NCI-H1694 treated with DMSO at 0.1 percent for 48 hours (cell line): ENCODE results near the gene SMIM34.
"Not testable (repeated sequence)": the region's sequence is repeated elsewhere in the genome, so short reads cannot be mapped to it uniquely, and the experiment has no call there.

ENCODE experiments used
- DNase-seq: peaks from one replicate; lab custom pipeline; 2025; lab: John Stamatoyannopoulos, UW

The SMIM34 gene, protein sequence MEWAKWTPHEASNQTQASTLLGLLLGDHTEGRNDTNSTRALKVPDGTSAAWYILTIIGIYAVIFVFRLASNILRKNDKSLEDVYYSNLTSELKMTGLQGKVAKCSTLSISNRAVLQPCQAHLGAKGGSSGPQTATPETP

DNA sequence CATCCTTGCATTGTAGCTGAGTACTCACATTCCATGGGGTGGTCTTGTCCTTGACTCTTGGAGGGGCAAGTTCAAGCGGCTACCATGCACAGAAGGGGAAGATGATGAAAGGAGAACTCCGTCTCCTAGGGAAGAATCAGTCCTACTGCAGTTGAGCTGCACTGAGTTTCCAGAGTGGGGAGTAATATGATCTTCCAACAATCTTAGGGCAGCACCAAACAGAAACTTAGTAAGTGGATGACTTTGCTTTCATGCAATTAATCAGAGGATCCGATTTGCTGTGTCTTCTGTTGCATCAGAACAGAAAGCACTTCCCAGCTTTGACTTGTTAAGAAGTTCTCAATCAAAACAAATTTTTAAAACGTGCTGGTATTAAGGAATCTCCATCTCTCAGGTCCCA, at the start of gene SMIM34:
TSS of gene SMIM34 (minus strand) at position 147 of the 400 bp plus-strand sequence. CDS start at position 35, 112 bp downstream.
- not testable (repeated sequence) for DNase-seq

- DNase-seq: not testable (repeated sequence)
Measured at GRCh38 chr21:34467333-34467732, 43.6 kb upstream of the SMIM34 start.

DNA sequence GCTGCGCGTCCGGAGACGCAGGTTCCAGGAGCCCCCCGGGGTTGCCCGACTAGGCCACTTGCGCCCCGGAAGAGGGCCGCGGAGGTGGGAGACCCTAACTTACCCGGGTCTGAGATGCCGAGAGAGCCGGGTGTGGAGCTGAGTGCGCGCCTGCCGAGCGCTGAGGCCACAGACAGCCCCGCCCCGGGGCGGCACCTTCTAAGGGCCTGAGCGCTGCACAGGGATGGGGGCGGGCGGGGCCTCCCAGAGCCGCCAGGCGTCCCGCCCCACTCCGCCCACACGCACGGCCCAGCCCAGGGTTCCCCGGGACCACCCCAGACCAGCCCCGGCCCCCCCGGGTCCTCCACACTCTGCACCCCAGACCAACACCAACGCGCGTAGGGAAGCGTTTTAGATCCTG, 35.7 kb upstream of the SMIM34 start:
- DNase-seq: not testable (repeated sequence)

DNA sequence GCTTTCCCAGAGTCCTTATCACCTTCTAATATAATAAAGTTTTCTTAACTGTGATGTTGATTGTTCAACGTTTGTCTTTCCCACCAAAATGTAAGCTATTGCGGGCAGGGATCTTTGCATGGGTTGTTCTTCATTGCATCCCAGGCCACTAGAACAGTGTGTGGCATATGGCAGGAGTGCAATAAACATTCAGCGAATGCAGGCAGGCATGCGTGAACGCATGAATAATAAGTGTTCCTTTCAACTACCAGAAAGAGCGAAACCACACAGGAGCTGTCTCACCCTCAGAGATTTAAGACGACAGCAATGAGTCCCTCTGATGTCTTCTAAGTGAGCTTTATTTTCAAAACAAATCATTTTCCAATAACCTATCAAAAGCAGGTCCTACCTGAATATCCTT, 34.5 kb upstream of the SMIM34 start:
- DNase-seq: not testable (repeated sequence)

DNA sequence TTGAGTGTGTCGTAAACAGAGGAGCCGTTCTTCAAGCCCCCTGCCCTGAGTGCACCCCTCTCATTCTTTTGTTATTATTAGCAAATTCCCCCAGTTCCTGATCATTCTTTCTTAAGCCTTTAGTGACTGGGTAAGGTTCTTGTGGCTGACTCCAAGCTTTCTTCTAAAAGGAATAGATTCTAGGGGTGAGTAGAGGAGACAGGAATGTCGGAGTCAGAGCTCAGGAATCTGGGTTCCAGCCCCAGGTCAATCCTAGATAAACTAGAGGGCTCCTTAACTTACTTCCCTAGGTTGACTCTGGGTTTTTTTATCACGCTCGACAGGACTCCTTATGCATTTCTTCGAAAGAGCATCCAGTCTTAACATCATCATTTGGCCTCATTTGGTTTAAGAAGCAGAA, 32.4 kb upstream of the SMIM34 start:
- not testable (repeated sequence) for DNase-seq

DNA sequence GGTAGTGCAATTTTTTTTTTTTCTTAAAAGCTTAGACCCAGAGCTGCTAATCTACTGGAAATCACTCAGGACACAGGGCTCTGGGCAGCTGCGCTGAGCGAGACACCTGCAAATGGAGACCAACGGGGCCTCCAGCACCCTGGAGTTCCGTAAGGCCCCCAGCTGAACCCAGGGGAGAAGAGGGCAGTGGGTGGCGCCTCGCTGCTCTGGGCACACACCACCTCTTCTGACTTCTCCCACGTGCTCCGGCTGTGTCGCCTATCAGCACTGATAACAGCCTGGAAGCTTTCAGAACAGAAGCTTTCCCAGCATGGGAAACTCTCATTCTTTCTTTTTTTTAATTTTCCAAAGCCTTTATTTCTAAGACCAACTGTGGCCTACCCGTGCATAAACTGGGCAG, 31.9 kb upstream of the SMIM34 start:
- not testable (repeated sequence) for DNase-seq

DNA sequence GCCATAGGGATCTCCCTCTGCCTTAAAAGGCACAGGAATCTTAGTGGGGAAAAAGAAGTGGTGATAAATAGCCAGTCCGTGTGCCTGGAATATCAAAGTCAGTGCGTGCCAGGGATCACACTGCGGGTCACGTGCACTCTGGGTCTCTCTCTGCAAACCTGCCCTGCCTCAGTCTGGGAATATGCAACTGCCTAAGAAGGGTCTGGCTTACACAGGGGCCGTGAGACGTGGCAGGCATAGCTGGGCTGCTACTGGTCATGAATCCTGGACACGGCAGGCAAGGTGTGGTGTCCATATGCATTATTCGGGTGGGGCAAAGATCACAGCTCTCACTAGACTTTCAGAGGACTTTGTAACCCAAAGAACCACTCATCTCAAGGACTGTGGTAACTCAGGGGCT, 23.3 kb upstream of the SMIM34 start:
- DNase-seq: not testable (repeated sequence)

GRCh38 chr21:34443486-34443885, 19.7 kb upstream of the SMIM34 start:
- not testable (repeated sequence) for DNase-seq

DNA sequence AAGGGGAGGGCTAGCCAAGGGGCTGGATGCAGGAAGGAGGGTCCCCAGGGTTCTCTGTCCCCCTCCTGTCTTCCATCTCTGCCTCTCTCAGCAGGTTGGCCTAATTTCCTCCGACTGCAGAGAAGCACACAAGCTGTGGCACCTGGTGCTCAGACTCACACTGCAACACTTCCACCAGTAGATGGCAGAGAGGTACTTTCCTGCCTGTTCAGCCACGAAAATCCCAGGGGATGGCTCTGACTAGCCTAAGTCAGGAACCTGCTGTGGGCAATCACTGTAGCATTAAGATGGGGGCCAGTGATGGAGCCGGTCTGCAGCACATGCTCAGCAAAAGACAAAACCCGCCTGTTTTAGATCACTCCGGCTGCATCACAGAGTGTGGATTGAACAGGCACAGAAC, 6.0 kb upstream of the SMIM34 start:
- DNase-seq: not testable (repeated sequence)

GRCh38 chr21:34428441-34428840, 4.7 kb upstream of the SMIM34 start:
- DNase-seq: not testable (repeated sequence)

DNA sequence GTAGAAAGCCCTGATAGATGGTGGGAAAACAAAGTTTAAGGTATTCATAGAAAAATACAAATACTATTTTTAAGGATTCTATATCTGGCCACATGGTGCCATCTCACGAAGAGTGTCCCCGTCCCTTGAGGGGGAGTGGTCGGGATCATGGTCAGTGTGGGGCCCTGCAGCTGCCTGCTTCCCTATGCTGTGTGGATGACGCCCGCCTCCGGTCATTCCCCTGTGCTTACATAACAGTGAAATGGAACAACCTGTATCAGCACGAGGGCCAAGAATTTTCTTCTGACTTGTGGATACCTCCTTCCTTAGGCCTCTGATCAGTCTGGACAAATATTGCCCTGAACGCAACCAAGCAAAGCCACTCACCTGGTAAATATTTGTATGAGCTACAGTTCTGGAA, 3.6 kb upstream of the SMIM34 start:
- not testable (repeated sequence) for DNase-seq

GRCh38 chr21:34417448-34418077, 6.2 kb downstream of the SMIM34 start:
- DNase-seq: not testable (repeated sequence)

GRCh38 chr21:34407294-34407693, 16.5 kb downstream of the SMIM34 start:
- DNase-seq: not testable (repeated sequence)

DNA sequence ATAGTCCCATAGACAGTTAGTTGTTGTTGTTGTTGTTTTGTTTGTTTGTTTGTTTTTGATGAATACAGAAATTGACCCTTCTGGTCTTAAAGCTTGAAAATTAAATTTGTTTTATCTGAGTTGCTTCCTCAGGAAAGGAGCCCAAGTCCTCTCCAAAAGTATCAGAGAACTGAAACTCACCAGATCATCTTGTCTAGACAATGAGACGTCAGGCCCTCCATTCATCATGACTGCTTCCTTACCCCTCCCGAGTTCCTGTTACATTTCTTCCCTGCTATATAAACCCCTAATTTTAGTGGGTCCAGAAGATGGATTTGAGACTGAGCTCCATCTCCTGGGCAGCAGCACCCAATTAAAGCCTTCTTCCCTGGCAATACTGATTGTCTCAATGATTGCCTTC, 17.1 kb downstream of the SMIM34 start:
- not testable (repeated sequence) for DNase-seq

GRCh38 chr21:34406102-34406501, 17.6 kb downstream of the SMIM34 start:
- not testable (repeated sequence) for DNase-seq

DNA sequence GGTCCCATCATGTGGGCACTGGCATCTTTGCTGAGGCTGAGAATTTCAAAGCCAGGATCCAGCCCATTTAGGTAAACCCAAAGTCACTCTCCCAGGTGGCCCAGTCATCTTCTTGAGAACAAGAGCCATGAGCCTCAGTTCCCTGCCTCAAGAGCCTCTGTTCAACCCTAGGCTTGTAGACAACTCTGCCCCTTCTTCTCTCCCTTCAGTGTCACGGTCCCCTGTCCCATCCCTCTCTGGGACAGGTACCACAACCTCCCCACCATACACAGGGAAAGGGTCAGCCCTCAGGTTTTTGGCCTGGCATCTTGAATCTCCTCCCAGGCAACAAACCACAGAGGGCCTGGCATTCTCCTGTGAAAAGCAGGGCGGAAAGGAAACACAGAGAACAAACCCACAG, 18.1 kb downstream of the SMIM34 start:
- DNase-seq: not testable (repeated sequence)

DNA sequence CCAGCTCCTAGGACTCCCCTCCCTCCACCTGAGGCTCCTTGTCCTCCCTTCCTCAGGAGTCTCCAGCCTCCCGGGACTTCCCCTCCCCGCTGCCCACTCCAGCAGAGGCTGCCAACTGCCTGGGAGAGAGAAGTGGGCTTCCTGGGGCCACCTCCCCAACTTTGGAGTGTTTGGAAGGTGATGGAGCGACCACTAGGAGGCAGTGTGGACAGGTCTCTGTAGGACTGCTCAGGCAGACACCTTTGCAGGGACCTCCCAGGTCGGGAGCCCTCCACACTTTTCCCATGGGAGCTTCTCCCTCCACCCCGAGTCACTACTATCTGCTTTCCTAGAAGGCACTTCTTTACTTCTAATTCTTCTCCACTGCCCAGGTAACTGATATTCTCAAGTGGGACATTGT, 19.0 kb downstream of the SMIM34 start:
- not testable (repeated sequence) for DNase-seq

GRCh38 chr21:34400522-34400921, 23.2 kb downstream of the SMIM34 start:
- not testable (repeated sequence) for DNase-seq

DNA sequence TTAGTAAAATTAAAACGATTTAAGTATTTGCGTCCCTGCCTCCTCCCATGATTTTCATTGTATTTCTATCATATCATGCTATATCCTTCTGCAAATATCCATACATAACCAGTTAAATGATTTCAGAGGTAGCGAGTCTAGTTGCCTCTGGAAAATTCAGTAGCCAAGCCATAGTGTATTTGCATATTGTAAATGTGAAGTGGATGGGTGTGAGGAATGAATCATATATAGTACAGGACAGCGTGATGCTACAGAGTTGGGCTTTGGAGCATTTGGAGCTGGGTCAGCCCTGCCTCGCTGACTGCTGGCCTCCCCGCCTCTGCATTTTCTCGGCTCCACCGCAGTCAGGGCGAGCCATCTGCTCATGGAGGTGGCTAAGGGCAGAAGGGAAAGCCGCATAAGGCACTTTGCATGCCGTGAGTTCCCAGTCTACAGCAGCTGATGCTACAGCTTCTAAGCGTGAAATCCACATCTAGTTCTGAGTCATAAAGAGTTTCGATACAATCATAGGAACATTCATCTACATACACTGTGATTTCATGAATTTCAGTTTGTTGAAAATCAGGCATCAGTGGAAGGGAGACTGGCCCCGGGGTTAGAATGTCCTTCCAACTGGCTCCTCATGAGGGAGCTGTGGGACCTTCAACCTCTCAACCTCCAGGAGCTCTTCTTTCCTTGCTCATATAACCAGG, 39.9 kb downstream of the SMIM34 start:
- not testable (repeated sequence) for DNase-seq

DNA sequence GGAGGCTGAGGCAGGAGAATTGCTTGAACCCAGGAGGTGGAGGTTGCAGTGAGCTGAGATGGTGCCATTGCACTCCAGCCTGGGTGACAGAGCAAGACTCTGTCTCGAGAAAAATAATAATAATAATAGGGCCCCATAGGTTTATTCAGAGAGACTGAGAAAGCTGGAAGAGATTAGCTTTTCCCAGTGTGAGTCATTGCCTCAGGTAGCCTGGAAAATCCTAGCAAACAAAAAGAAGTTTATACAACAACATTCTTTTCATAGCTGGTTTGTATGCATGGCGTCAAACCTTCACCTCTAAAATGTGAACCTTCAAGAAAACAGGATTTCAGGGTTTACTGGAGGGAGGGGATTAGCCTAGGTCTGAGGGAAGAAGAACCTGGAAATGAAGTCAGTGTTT, 40.6 kb downstream of the SMIM34 start:
- not testable (repeated sequence) for DNase-seq

GRCh38 chr21:34375619-34375972, 48.2 kb downstream of the SMIM34 start:
- not testable (repeated sequence) for DNase-seq

DNA sequence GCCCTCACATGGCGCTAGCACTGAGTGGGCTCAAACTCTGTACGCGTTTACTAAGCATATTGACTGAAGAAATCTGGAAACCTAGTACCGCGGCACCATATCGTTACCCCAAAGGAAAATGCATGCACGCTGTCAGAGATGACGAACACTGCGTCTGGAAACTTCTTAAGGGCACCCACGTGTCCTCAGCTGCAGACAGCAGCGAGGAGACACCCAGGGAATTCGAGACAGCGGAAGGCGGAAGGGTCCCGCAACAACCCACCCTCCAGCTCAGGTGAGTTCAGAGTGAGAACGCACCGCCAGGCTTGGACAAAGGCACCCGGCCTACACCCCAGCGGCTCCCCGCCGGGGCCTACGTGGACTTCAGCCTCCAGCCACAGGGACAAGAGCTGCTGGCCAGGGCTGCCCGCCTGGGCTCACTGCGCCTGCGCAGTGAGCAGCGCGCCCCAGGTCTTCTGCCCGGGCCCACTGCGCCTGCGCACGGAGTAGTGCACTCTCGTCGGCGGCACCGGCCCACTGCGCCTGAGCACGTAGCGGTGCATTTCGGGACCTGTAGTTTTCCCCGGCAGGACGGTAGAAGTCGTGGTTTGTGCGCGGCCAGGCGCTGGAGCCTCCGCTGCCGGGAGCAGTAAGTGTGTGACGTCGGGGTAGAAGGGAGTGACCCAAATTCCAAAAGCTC, 48.7 kb downstream of the SMIM34 start, which contains the start of gene SMIM11:
TSS of gene SMIM11 (plus strand) at position 568 of the 679 bp plus-strand sequence. CDS start 3,998 bp downstream, outside the sequence.
- not testable (repeated sequence) for DNase-seq
